Spleen (tissue), 7 donors: ENCODE measurements around the gene MYO18B.

Experiments used
- CTCF ChIP-seq, 11 experiments: fragments of 200-600 bp in 7 of 11; fragments of 450-650 bp in 4 of 11; sonication (generic) in 4 of 11; IDR thresholded peaks in 8 of 11; conservative IDR thresholded peaks in 3 of 11; 1 replicate in 7 of 11; 2 replicates in 4 of 11; pipeline versions ENCODE4 v1.4.0 to v1.8.0; 2016 to 2021; ENCODE audit warnings: antibody characterized with exemption in 11 of 11, inconsistent platforms in 4 of 11, mild to moderate bottlenecking in 1 of 11
- POLR2A ChIP-seq, 3 donors: fragments of 450-650 bp; IDR thresholded peaks; one replicate each; pipeline ENCODE4 v1.5.1; 2017; ENCODE audit warnings: antibody characterized with exemption in 3 of 3, mild to moderate bottlenecking in 1 of 3
- POLR2AphosphoS5 ChIP-seq, 3 donors: sonication (generic); formaldehyde crosslinking; IDR thresholded peaks; one replicate each; pipeline ENCODE4 v1.5.1; 2017; ENCODE audit warnings: antibody characterized with exemption in 3 of 3
- donor health status: DM: no; HTN: no; CAD: no; lungs with moderate emphysema.
- donor health status: DM: no; HTN: no; CAD: no.
- donor health status: DM: no; HTN: no; CAD: no.

- TF ChIP-seq POLR2AphosphoS5 (IDR thresholded peaks at IDR 0.05) (no peak), CTCF (IDR thresholded peaks at IDR 0.05 in 8 of 11, conservative IDR thresholded peaks at IDR 0.05 in 3 of 11) (no peak), POLR2A (IDR thresholded peaks at IDR 0.05) (no peak)
Measured at GRCh38 chr22:25839755-25840154, 97.8 kb downstream of the MYO18B start.
